H1 (cell line): ENCODE measurements around the gene ZSWIM7. TPM values are rescaled to one million over a fixed set of nuclear protein-coding genes. Genes with fewer than 3 reads are reported as not detected.

Experiments used
- ASH2L ChIP-seq: fragments of 200-600, 300-600 bp; sonication (generic); IDR thresholded peaks from one replicate; pipeline ENCODE4 v1.7.1; 2017; ENCODE audit warnings: low read length
- BRCA1 ChIP-seq: IDR thresholded peaks from 2 replicates; pipeline ENCODE4 v1.6.1; 2012; ENCODE audit warnings: low read depth, low read length, improper control_type of control experiment
- KDM1A ChIP-seq: fragments of 200-600, 300-600 bp; sonication (generic); IDR thresholded peaks from 2 replicates; pipeline ENCODE4 v1.7.1; 2016; ENCODE audit warnings: mild to moderate bottlenecking, low read length, borderline replicate concordance
- SIN3A ChIP-seq, 2 experiments: IDR thresholded peaks in 1 of 2; conservative IDR thresholded peaks in 1 of 2; 2 replicates each; pipeline ENCODE4 v1.6.1; 2011 to 2012; ENCODE audit warnings: low read length in 2 of 2, improper control_type of control experiment in 1 of 2, low read depth in 1 of 2, mild to moderate bottlenecking in 1 of 2
- SP1 ChIP-seq: IDR thresholded peaks from 2 replicates; pipeline ENCODE4 v1.6.1; 2011; ENCODE audit warnings: low read depth, low read length
- SUZ12 ChIP-seq: fragments of 200-600 bp; sonication (generic); IDR thresholded peaks from 2 replicates; pipeline ENCODE4 v1.6.1; 2012; ENCODE audit warnings: mild to moderate bottlenecking, inconsistent platforms, low read length, moderate library complexity, mixed read lengths
- TBP ChIP-seq: IDR thresholded peaks from 2 replicates; pipeline ENCODE4 v1.6.1; 2011; ENCODE audit warnings: low read depth, low read length, improper control_type of control experiment
- TEAD4 ChIP-seq: IDR thresholded peaks from 2 replicates; pipeline ENCODE4 v1.6.1; 2012; ENCODE audit warnings: low read depth, low read length, inconsistent platforms, mixed read lengths
- polyA plus RNA-seq, 7 experiments: library from polyadenylated mRNA; depleted of rRNA in 3 of 7; stranded (reverse) in 5 of 7; unstranded in 2 of 7; fragments of >200 nt in 5 of 7; fragments of 200-250 nt in 2 of 7; gene quantifications; 1 replicate in 5 of 7; 2 replicates in 1 of 7; 4 replicates in 1 of 7; pipeline versions ENCODE4 v1.2.1 to v1.2.3, GENCODE V29; 2011 to 2013; ENCODE audit warnings: missing spikeins in 2 of 7, mixed read lengths in 2 of 7
- total RNA-seq: library from RNA; stranded (reverse); fragmentation: NEBNext Ultra II Directional; extraction: Animal tissue kit (Norgen Biotek cat#: 25700); gene quantifications from 2 replicates; pipeline ENCODE4 v1.2.1, GENCODE V29; 2021
- TF ChIP-seq, protein P1 (sequence below), 3 experiments: IDR thresholded peaks; 1 replicate in 2 of 3; 2 replicates in 1 of 3; pipeline versions ENCODE4 v1.5.1 to v1.6.1; 2011; ENCODE audit warnings: low read length in 3 of 3, mild to moderate bottlenecking in 3 of 3, inconsistent platforms in 2 of 3, low read depth in 1 of 3, moderate library complexity in 1 of 3; ENCODE audit not compliant: insufficient read depth in 1 of 3; ENCODE audit errors: control extremely low read depth in 1 of 3

Gene ZSWIM7
- total and polyA plus RNA-seq, 2 of the 8 experiments (the other 6 are each of a cell fraction or from before 2014, with no cell fraction given): 39.3 to 57.7 TPM

GRCh38 chr17:15947976-15948752 is 51.3 kb downstream of the ZSWIM7 start (continued):
- TF ChIP-seq, protein P1, sequence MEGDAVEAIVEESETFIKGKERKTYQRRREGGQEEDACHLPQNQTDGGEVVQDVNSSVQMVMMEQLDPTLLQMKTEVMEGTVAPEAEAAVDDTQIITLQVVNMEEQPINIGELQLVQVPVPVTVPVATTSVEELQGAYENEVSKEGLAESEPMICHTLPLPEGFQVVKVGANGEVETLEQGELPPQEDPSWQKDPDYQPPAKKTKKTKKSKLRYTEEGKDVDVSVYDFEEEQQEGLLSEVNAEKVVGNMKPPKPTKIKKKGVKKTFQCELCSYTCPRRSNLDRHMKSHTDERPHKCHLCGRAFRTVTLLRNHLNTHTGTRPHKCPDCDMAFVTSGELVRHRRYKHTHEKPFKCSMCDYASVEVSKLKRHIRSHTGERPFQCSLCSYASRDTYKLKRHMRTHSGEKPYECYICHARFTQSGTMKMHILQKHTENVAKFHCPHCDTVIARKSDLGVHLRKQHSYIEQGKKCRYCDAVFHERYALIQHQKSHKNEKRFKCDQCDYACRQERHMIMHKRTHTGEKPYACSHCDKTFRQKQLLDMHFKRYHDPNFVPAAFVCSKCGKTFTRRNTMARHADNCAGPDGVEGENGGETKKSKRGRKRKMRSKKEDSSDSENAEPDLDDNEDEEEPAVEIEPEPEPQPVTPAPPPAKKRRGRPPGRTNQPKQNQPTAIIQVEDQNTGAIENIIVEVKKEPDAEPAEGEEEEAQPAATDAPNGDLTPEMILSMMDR (IDR thresholded peaks at IDR 0.05; ENCODE audit: control extremely low read depth in 1 of 3, insufficient read depth in 1 of 3, low read depth in 1 of 3, low read length in 3 of 3): no peak
- TF ChIP-seq SIN3A (conservative IDR thresholded peaks at IDR 0.05 in 1 of 2, IDR thresholded peaks at IDR 0.05 in 1 of 2; ENCODE audit: low read depth in 1 of 2, low read length in 2 of 2) (no peak), SUZ12 (no peak), SP1 (no peak), BRCA1 (no peak), ASH2L (no peak), TEAD4 (no peak), TBP (no peak), KDM1A (no peak)
